ENCODE measurements around the gene SLC25A29. TPM values are rescaled to one million over a fixed set of nuclear protein-coding genes. Genes with fewer than 3 reads are reported as not detected.
"Not testable (repeated sequence)": the region's sequence is repeated elsewhere in the genome, so short reads cannot be mapped to it uniquely, and the experiment has no call there.

Gene SLC25A29
- total RNA-seq, 1 donor from 2014 or later = 86.8 TPM

DNA sequence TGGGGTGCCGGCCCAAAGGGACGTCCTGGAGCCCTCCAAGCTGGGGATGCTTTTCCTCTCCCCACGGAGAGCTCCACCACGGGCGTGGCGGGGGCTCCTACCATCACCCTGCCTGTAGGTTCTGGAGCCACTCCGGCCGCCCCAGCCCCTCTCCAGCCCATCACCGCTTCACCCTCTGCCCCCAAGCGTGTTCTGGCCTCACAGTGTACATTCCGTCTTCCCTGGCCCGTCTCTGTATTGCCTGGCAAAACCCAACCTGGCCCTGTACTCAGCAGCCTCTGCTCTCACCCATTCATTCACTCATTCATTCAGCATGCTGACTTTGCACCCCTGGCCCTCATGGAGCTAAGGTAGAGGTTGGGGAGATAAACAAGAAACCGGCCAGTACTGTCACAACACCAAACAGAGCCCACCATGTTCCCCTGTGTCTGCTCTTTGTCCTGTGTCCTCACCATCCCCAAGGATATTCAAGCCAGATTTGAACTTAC, 20.3 kb downstream of the SLC25A29 start:
- intact Hi-C loops (cut with DNase I) = loop anchor here (5.0 kb wide), 1 partner anchor 91 kb away; the partner anchor contains the start of gene WDR25
- ATAC-seq (no peak), DNase-seq (ENCODE audit: low spot score) (no peak)

DNA sequence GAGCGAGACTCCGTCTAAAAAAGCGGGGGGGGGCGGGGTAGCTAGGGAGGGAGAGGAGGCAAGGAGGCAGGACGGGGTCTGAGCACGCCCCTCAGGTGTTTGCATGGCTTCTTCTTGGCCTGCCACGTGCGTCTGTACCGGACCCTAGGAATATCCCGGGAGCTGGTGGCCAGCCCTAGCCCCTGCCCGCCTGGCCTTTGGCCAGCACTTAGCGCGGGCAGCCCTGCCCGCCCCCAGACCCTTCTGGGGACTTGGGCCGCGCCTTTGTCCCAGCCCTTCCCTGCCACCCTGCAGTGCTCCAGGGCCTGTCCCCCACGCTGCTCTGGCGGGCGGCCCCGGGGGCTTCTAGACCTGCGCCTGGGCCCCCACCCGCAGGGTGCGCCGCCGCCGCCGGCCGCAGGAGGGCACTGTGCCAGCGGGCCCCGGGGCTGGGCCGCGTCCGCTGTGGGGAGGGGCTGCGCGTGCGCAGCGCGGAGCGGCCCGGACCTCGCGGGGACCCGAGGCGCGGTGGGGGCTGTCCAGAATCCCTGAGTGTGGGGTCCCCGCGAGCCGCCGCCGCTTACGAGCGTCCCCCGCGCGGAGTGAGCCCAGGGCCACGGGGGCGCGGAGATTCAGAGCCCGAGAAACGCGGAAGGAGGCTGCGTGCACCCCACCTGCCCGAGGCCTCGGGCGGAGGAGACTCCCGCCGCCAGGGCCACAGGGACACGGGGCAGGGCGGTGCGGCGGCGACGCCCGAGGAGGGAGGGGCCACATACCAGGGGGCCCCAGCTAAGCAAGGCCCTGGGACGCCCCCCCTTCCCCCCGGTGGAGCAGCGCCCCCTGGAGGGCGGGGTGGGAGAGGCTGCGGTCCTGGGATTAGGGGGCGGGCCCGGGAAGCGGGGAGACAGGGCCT, 21.0 kb downstream of the SLC25A29 start:
- ATAC-seq (peak; percentile 82), DNase-seq (ENCODE audit: low spot score) (peak; percentile 84)
- intact Hi-C loops (cut with DNase I) = loop anchor here (5.0 kb wide), 1 partner anchor 92 kb away; the partner anchor contains the start of gene WDR25

DNA sequence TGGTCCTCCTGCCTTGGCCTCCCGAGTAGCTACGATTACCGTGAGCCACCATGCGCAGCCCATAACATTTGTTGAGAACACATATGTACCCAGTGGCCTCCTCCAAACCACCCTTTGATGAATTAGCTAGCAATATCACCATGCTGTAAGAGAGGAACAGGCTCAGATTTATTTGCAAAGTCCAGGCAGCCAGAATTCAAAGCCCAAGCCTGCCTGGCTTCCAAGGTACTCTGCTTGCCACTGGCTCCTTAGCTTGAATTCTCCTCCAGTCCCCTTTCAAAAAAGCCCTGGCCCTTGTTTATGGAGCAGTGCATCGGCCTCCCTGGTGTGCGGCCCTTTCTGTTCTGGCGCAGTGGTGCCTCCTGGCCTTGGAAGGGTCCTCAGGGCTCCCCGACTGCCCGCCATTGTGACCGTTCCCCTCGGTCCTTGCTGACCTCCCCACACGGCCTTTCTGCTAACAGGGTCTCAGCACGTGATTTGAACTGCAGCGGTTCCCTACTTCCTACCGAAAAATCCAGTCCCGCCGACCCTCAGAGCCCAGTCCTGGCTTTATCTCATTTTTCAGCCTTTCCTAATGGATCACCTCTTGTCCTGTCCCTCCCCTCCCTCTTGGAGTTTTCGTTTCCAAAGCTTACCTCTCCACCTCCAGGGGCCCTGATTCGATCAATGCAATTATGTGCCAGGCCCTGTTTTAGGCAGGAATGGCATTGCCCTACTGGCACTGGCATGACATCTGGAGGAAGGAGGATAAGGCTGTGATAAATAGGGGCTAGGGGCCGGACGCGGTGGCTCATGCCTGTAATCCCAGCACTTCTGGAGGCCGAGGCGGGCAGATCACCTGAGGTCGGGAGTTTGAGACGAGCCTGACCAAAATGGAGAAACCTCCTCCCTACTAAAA, 22.0 kb downstream of the SLC25A29 start:
- ATAC-seq (no peak), DNase-seq (ENCODE audit: low spot score) (no peak)
- intact Hi-C loops (cut with DNase I) = no loop called here

DNA sequence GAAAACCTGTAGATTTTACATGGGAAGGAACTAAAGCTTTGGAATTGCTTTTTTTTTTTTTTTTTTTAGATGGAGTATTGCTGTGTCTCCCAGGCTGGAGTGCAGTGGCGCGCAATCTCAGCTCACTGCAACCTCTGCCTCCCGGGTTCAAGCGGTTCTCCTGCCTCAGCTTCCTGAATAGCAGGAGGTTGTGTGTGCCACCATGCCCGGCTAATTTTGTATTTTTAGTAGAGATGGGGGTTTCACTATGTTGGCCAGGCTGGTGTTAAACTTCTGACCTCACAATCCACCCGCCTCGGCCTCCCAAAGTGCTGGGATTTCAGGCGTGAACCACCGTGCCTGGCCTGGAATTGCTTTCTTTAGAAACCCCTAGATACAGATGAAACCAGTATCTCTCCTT, 22.8 kb downstream of the SLC25A29 start:
- not testable (repeated sequence) for ATAC-seq; DNase-seq (ENCODE audit: low spot score)

DNA sequence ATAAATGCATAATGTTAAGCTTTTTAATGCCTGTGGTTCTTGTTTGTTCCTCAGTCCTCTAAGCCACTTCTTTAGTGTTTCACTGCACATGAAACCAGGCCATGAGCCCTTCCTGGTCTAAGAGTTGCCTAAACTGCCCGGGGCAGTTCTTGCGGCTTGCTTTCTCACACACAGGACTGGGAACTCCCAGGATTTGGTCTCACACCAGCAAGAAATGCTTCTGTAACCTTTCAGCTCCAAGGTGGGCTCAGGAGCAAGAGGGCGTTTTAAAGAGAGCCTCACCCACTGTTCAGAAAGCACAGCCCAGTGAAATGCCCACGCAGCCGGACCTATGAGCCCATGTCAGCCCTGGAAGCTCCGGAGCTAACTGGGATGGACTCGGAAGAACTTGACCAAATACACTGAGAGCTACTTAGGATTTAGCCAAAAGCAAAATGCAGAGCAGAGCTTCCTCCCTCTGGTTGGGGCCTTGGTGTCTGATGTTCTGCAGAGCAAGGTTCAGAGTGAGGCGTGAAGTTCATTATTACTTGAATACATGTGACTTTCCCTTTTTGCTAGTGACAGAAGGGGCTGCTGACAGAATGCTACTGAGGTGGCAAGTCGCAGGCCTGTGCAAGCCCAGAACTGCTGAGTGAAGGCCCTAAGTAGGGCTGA, 23.4 kb downstream of the SLC25A29 start:
- intact Hi-C loops (cut with DNase I) = no loop called here
- no peak for ATAC-seq
- DNase-seq (ENCODE audit: low spot score) = no peak

More for the DNA sequence above, 22.8 kb downstream of the SLC25A29 start:
- intact Hi-C loops (cut with DNase I) = not testable (repeated sequence)

DNA sequence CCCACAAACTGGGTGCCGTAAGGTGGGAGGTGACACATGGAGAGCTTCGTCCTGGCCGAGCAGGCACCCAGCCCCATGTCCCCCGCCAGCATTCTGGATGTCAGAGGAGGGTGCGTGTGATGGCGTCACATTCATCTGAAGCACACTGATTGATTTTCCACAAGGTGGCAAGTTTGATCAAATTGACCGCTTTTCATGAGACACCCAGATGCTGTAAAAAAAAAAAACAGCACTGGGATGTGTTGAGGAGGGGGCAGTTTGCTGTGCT, 24.2 kb downstream of the SLC25A29 start:
- intact Hi-C loops (cut with DNase I) = no loop called here
- ATAC-seq (no peak), DNase-seq (ENCODE audit: low spot score) (no peak)

DNA sequence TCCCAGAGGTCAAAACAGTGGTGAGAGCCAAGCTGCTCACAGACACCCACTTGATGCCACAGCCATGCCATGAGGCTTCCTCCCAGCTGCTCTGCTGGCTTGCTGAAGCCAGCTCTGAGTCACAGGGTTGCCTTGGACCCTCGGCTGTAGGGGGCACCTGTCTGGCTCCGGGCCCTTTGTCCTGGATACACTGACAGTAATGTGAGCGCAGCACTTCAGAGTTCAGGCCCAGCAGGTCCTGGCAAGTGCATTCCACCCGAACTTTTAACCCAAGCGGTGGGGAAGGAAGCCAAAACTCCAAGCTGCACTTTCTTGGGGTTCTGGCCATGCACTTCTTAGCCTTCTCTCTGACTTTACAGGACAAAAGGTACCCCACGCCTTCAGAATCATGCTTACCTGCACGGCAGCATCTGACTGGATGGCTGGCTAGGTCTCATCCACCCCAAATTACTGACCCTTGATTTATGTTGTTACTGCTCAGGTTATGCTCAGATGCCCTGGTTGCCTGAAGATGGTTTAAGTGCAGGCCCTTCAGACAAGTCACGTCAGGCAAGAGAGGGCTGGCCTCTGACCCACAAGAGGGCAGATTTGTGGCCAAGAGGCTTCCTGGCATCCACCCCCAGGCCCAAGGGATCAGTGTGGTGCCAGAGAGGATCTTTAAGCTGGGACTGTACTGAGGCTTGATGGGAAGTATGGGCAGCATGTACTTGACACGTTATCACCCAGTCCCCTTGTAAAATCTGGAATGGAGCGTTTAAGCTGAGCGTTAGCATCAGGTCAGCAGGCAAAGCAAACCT, 24.8 kb downstream of the SLC25A29 start:
- intact Hi-C loops (cut with DNase I) = no loop called here
- no peak for DNase-seq (ENCODE audit: low spot score)
- ATAC-seq = no peak

DNA sequence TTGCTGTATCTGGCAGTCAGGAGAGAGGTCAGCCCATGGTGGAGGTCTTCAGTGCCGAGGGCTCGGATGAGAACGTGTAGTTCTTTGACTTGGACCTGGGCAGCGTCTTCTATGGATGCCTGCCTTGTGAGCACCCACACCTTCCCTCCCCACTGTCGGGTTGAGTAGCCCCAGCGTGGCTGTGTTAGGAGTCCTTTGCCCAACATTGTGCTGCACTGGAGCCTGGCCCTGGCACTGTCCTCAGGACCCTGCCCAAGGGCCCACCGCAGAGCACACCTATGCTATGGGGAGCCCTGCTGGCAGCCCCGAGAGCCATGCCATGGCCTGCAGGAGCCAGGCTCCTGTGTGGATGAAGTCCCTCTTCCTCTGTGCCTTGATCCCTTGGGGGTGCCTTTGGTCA, 26.7 kb downstream of the SLC25A29 start:
- DNase-seq (ENCODE audit: low spot score) (no peak), ATAC-seq (no peak)
- intact Hi-C loops (cut with DNase I) = no loop called here

DNA sequence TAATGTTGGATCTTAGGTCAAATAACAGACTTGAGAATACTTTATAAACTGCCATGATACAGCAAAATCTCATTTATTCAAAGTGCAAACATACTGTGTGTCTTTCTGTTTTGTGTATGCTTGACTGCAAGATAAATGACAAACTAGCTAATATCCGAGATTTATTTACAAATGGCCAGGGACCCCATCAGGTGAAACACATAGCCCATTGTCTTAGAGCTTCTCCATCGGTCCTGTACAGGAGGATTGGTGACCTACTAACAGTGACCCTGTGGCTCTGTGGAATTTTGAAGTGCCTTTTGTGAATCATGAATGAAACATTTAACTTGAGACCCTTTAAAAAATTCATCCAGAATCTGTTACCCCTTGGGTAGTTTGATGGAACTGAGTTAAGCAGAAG, 27.1 kb downstream of the SLC25A29 start:
- ATAC-seq = no peak
- DNase-seq (ENCODE audit: low spot score) = no peak
- intact Hi-C loops (cut with DNase I) = no loop called here

DNA sequence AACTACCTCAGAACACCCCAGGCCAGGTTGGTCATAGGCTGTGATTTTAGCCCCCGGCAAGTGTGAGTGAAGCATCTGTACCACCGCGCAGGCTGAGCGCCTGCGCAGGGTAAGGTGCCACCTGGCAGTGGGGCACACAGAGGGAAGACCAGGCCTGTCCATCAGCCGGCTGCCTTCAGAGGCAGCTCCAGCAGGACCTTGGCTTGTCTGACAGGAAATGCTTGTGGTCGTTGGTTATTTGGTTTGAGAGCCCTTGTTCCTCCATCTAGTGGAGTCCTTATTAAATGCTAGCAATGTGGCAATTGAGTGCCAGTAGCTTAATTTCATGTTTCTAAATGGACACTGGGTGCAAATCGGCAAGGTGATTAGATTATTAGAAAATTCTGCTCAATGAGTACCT, 27.5 kb downstream of the SLC25A29 start:
- ATAC-seq = no peak

DNA sequence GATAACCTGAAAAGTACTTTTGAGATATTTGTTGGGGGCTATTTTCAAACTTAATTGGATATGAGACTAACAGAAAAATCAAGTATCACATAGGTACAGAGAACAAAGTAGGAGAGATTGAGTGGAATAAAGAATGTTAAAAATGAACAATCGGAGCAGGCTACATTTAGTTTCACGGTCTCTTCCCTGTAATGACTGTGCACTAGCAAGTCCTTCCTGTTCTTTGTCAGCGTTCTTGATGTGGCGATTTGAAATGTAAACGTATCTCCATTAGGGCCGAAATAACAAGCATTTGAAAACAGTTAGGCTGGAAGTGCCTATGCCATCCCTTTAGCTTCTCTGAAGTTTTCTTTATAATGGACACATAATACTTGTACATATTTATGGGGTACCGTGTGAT, 31.0 kb downstream of the SLC25A29 start:
- DNase-seq (ENCODE audit: low spot score) (no peak), ATAC-seq (no peak)
- intact Hi-C loops (cut with DNase I) = no loop called here

More for the DNA sequence above, 27.5 kb downstream of the SLC25A29 start:
- DNase-seq (ENCODE audit: low spot score) = no peak
- intact Hi-C loops (cut with DNase I) = no loop called here

DNA sequence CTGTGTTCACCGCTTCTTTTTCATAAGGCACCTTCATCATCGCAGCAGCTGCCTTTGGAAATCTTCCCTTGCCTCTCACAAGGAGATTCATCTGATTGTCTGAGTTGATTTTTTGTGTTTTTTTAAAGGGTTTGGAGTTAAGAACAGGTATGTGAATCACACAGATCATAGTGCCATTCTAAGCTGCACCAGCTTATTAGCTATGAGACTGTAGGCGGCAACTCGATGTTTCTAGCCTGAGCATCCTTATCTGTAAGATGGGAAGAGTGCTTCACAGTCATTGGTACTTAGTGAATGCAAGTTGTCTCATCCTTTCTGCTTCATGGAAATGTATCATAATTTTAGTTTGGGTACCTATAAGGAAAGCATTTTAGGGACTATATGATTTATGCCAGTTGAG, 32.0 kb downstream of the SLC25A29 start:
- ATAC-seq (no peak), DNase-seq (ENCODE audit: low spot score) (no peak)
- intact Hi-C loops (cut with DNase I) = no loop called here

DNA sequence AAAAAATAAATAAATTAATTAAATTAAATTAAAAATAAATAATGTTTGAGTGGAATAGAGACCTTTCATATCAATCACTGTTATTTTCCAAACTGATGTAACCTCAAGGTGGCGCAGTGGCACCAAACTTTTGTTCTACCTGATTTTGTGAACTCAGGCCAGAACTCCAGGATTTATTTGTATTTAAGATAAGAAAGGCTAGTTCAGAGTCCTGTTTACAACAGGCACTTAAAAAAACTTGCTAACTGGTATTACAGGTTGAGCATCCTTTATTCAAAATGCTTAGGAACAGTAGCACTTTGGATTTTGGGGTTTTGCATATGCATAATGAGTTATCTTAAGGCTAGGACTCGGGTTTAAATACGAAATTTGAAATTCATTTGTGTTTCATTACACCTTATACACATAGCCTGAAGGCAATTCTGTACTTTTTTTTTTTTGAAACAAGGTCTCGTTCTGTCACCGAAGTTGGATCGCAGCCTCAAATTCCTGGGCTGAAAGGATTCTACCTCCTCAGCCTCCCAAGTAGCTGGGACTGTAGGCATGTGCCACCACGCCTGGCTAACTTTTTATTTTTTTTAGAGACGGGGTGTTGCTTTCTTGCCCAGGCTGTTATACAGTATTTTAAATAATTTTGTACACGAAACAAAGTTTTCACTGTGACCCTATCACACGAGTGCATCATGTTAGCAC, 34.9 kb downstream of the SLC25A29 start:
- intact Hi-C loops (cut with DNase I) = no loop called here
- DNase-seq (ENCODE audit: low spot score) = no peak
- ATAC-seq = no peak

DNA sequence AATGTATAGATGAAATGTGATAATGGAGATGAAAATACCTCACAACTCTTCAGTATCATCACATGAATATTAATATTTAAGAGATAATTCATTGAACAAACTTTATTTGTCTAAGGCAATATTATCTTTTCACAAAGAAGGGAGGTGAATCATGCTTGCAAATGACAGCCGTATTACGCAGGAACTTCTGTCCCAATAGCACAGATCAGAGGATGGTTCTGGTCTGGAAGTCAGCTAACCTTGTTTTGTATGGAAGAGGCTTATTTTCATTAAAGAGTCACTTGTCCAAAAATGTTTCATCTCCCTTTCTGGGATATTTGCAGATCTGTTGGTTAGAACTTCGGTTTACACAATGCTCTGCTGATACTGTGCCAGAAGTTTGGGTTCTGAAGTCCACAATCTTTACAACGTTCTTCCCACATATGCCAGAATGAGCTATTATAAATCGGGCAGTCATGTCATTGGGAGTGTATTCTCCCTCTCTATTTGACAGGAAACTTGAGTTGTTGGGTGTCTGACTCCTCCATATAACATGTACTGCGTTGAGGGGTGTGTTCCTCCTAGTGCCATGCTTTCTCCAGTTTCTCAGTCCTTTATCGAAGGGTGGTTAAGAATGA, 37.5 kb downstream of the SLC25A29 start:
- no peak for DNase-seq (ENCODE audit: low spot score)
- intact Hi-C loops (cut with DNase I) = no loop called here
- no peak for ATAC-seq

DNA sequence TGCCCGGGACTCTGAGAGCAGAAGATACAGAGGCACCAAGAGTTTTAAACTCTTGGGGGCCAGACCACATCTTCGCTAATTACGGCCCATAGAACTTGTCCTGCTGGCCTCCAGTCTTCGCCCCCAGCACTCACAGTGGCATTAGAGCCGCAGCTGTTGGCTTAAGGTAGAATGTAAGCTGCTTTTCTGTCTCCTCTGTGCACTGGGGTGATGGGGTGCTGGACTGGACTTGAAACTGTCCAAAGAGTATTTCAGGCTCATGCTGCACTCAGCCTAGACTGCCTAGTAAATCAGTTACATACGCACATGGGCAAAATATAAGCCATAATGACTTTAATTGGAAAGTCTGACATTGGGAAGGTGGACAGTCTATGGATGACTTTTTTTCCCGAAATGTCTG, 38.3 kb downstream of the SLC25A29 start:
- DNase-seq (ENCODE audit: low spot score) (no peak), ATAC-seq (no peak)
- intact Hi-C loops (cut with DNase I) = no loop called here

DNA sequence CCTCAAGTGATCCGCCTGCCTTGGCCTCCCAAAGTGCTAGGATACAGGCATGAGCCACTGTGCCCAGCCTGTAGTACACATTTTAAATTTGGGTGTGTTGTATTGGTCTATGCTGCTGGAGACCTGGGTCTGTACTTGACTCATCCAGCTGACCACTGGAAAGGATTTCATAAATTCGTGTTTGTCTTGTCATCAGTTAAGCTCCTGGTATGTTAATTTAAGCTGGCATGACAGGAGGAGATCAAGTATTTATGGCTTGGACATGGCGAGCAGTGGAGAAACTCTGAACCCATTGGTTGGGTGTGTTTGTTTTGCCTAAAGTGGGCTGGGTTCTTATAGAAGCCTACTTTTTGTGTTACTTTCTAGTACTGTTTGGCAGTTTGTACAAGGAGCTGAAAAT, 43.1 kb downstream of the SLC25A29 start:
- intact Hi-C loops (cut with DNase I) = no loop called here
- DNase-seq (ENCODE audit: low spot score) (no peak), ATAC-seq (no peak)

DNA sequence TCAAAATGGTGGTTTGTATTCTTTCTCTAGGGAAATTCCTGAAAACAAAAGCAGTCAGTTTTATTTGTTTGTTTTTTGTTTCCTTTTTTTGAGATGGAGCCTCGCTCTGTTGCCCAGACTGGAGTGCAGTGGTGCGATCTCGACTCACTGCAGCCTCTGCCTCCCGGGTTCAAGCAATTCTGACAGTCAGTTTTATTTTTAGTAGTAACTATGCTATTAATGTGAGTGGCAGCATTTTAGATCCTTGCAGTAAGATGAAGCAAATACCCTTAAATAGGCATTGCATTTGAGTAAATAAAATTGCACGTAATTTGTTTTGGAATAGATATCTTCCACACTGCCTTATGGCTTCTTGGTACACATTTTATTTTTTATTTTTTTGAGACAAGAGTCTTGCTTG, 43.7 kb downstream of the SLC25A29 start:
- no peak for DNase-seq (ENCODE audit: low spot score)
- ATAC-seq = no peak
- intact Hi-C loops (cut with DNase I) = no loop called here

DNA sequence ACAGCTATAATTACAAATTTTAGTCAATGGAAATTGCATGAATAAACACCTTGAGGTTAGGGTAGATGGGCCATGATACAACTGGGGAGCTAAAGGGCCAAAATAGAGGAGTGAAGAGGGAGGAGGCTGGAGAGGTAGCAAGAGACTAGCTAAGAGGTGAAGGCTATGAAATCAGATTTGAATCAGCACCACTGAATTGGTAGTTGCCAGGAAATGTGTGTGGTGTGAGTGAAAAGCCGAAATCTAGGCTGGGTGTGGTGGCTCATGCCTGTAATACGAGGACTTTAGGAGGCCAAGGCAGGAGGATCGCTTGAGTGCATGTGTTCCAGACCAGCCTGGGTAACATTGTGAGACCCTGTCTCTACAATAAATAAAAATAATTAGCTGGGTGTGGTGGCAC, 44.6 kb downstream of the SLC25A29 start:
- DNase-seq (ENCODE audit: low spot score) (no peak), ATAC-seq (no peak)
- intact Hi-C loops (cut with DNase I) = no loop called here
